Kidney glomerular epithelial cell (primary cell): Measurements from ENCODE around the gene TIFAB.
A peak's percentile ranks its signal among the peaks of the same experiment; 100 is the strongest.
"Not testable (repeated sequence)": the region's sequence is repeated elsewhere in the genome, so short reads cannot be mapped to it uniquely, and the experiment has no call there.

ENCODE experiments used
- DNase-seq: peaks from one replicate; lab custom pipeline; 2025; lab: John Stamatoyannopoulos, UW

Gene TIFAB

DNA sequence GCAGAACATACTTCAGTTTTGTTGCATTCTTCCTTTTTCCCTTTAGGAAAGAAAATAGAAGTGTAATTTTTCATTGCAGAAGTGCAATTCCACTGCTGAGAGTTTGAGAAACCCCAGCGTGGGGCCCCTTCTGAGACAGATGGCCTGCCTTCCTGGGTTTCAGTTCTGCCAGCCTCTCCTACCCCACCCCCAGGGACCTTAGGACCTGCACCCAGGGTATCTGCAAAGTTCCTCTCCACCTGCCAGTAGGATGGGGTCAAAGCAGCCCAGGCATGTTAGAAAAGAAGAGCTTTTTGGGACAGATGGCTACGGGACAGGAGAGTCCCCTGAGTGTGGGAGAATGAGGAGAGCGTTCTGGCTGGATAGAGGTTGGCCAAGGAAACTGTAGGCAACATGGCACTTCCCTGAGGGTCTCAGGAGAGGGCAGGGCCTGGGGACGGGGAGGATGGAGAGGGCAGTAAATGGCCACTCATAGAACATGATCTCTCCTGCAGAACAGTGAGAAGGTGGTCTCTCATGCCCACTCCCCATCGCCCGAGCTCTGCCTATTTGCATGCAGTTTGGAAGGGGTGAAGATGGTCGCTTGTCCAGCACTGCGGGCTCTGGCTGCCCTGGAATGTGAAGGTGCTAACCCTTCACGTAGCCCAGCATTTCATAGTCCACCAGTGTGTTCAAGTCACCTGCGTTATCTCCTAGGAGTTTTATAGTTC lies at the start of gene TIFAB:
TSS of gene TIFAB (minus strand) at position 31 of the 710 bp plus-strand sequence. CDS start 2,412 bp downstream, outside the sequence.
- no peak for DNase-seq

GRCh38 chr5:135498637-135498995 lies 46.5 kb upstream of the TIFAB start:
- DNase-seq = no peak

GRCh38 chr5:135497971-135498636 lies 46.0 kb upstream of the TIFAB start:
- no peak for DNase-seq

- not testable (repeated sequence) for DNase-seq
Observed at GRCh38 chr5:135495531-135495930, 43.4 kb upstream of the TIFAB start.

DNA sequence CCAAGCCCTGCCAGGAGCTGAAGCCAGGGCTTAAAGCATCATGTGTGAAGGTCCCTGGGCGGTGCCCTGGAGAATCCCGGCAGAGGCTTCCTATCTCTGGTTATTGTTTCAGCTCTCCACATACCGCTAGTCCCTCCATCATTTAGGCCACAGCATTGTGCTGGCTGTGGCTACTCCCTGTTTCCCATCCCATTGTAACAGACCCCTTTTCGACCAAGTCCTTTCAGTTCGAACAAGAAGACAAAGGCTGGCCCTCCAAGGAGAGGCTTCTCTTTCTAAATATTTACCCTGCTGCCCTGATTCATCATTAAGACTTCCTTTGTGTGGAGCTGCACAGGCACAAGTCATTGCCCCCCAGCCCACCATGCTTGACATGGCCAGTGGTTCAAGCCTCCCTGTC lies 42.0 kb upstream of the TIFAB start:
- no peak for DNase-seq

DNA sequence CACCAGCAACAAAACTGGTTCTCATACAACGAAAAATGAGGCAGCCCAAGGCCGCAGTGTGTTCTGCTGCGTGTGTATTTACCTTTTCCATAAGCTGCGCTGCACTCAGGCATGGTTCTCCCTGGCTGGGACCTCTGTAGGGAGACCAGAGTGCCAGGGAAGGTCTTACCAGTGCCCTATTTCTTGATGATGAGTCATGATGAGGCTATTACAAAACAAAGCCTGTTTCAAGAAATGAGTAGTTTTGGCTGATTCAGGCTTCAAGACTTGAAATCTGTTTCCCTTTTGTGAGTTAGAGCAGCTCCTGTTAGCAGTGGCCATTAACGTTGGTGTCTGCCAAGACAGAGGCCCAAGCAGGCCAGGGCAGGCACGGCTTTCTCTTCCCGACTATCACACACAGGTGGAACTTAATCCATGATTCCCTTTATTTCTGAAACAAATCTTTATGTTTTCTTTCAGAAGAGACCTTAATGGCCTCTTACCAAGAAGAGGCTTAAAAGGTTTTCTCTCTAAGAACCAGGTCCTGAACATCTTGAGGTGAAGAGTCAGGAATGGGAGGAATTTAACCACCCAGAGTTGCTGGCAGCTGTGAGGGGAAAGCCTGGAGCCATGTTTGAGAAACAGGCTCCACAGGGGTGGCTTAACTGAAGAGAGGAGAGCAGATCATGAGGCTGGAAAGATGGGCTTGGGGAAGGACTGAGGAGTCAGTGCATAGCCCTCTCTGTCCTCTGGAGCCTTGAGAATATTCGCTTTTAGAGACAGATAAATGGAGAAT lies 41.4 kb upstream of the TIFAB start:
- peak; percentile 34 for DNase-seq

- DNase-seq = no peak
Observed at GRCh38 chr5:135492319-135492626, 40.1 kb upstream of the TIFAB start.

GRCh38 chr5:135491552-135492318 lies 39.6 kb upstream of the TIFAB start:
- DNase-seq = peak; percentile 30

DNA sequence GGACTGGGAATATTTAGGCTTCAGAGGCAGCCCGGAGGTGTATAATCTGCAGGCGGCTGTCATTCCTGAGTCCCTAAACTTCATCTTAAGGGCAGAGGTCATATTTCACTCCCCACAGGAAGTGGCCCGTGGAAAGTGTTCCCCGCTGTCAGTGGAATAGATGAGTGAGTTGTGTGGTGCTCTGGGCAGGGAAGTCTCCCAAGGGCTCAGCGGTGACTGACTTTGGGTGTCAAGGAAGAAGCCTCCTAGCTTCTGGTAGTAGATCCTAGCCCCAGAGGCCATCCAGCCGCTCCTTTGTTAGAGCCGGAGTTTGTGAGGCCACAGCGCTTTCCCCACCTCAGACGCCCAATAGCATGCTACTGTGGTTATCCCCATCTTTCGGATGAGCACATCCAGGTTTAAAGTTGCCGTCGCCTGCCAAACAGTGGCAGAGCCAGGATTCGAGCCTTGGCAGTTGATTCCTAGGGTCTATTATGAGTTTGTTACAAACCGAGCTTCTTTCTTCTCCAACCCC lies 38.9 kb upstream of the TIFAB start:
- DNase-seq = no peak

- no peak for DNase-seq
Observed at GRCh38 chr5:135490245-135491037, 38.3 kb upstream of the TIFAB start.

GRCh38 chr5:135489466-135490244 lies 37.5 kb upstream of the TIFAB start:
- DNase-seq = no peak

GRCh38 chr5:135488727-135489465 lies 36.7 kb upstream of the TIFAB start:
- peak; percentile 41 for DNase-seq

- no peak for DNase-seq
Observed at GRCh38 chr5:135487839-135488514, 35.8 kb upstream of the TIFAB start.

GRCh38 chr5:135487037-135487395 lies 34.9 kb upstream of the TIFAB start:
- no peak for DNase-seq

DNA sequence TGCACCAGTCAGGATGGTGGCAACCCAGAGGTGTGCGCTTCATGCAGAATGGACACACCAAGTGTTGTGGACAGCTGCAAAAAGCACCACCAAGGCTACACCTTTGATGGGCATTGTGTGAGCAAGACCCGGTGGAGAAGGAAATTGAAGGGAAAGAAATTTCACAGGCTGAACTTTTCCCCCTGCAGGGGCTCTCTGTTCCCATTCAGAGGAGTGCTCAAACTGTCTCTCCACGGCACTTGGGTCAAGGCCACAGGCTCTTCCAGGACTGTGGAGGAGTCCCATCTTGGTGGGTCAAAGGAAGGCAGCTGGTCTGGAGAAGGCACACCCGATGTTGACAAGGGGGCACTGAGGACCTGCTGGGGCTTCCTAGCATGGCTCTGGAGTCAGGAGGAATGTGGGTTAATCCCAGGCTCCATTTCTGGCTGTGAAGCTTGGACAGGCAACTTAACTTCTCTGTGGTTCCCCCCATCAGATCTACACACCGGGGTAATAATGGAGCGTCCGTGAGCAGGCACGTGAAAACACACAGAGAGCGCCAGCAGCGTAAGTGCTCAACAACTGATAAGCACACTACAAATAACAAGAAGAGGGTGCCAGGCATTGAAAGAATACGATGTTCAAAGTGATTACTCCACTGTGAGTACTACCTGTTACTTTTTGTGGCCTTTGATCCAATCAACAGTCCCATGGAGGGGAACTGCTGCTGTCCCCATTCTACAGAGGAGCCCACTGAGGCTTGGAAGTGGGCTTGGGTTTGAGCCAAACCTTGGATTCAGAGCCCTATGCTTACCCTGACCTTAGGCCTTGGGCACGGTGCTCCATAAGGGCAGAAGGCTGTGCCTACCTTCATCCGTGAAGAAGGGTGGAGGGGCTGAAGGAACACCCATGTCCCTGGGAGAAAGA lies 34.2 kb upstream of the TIFAB start:
- no peak for DNase-seq

DNA sequence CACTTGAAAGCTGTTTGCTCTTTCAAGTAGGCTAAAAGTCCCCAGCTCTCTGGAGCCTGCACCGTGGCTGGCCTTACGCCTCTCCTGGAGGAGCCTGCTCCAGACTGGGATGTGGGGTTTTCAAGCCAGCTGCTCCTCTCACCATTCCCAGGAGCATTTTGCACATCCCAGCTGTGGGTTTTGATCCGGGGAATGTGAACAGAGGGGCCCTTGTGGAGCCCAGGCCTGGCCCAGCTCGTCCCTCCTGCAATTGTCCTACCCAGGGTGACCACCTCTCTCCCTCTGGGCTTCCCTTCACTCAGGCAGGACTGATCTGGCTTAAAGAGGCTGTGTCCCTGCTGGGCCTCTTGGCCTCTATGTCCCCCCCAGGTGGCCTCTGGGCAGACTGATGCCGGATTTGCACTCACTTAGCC lies 32.5 kb upstream of the TIFAB start:
- DNase-seq = no peak

DNA sequence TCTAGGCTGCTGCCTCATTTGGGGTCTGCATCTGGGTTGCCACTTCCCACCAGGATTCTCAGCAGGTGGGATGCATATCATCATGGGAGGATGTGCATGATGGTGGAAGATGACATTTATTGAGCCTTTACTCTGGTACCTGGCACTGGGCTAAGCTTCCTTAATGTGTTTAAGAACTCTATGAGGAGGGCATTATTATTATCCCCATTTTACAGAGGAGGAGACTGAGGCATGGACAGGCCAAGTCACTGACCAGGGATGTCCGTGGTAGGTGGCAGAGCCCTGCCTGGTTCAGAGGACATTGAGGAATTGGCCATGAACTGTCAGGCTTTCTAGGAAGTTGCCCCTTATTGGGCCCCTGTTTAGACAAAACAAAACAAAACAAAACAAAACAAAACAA lies 31.1 kb upstream of the TIFAB start:
- no peak for DNase-seq

DNA sequence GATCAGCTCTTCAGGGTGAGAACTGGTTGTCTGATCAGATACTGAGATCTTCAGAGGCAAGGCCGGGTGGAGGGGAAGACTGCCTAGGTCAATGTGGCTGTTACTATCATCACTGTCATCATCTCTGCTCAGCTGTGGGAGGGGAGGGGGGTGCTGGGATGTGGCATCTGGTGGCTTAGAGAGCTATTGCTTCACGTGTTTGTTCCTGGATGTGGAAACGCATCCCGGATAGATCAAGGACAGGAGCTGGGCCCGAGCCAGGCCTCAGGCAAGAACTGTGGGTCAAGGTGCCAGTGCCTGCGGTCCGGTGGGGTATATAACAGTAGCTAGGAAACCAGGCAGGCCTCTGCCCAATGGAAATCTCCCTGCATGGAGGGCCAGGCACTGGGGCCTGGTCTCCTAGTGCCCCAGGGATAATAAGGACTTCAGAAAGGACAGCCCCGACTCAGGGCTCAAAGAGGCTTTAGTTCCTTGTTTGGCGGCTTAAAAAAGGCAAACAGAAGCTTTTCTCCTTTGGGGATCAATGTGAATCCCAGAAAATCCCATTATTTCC lies 30.3 kb upstream of the TIFAB start:
- no peak for DNase-seq
